Measurements from ENCODE around the gene COL15A1.

COL15A1 gene

GRCh38 chr9:99026271-99026955 is 82.7 kb downstream of the COL15A1 start:
- in situ Hi-C loops (cut with HindIII; ENCODE audit: low sequenced_read_pairs), result no loop called here

- in situ Hi-C loops (cut with HindIII; ENCODE audit: low sequenced_read_pairs), result no loop called here
Measured at GRCh38 chr9:99026956-99027298, 83.2 kb downstream of the COL15A1 start.

- in situ Hi-C loops (cut with HindIII; ENCODE audit: low sequenced_read_pairs), result no loop called here
Measured at GRCh38 chr9:99027443-99027842, 83.7 kb downstream of the COL15A1 start.

- in situ Hi-C loops (cut with HindIII; ENCODE audit: low sequenced_read_pairs), result no loop called here
Measured at GRCh38 chr9:99029083-99029645, 85.5 kb downstream of the COL15A1 start.

GRCh38 chr9:99030092-99030511 is 86.4 kb downstream of the COL15A1 start:
- in situ Hi-C loops (cut with HindIII; ENCODE audit: low sequenced_read_pairs), result no loop called here

GRCh38 chr9:99030610-99031109 is 87.0 kb downstream of the COL15A1 start:
- in situ Hi-C loops (cut with HindIII; ENCODE audit: low sequenced_read_pairs), result no loop called here

GRCh38 chr9:99031319-99031718 is 87.6 kb downstream of the COL15A1 start:
- in situ Hi-C loops (cut with HindIII; ENCODE audit: low sequenced_read_pairs), result no loop called here

- in situ Hi-C loops (cut with HindIII; ENCODE audit: low sequenced_read_pairs), result no loop called here
Measured at GRCh38 chr9:99031994-99032393, 88.3 kb downstream of the COL15A1 start.

- in situ Hi-C loops (cut with HindIII; ENCODE audit: low sequenced_read_pairs), result no loop called here
Measured at GRCh38 chr9:99034149-99034548, 90.4 kb downstream of the COL15A1 start.

- in situ Hi-C loops (cut with HindIII; ENCODE audit: low sequenced_read_pairs), result no loop called here
Measured at GRCh38 chr9:99035313-99035712, 91.6 kb downstream of the COL15A1 start.

- in situ Hi-C loops (cut with HindIII; ENCODE audit: low sequenced_read_pairs), result no loop called here
Measured at GRCh38 chr9:99037769-99038483, 94.2 kb downstream of the COL15A1 start.

GRCh38 chr9:99038484-99038820 is 94.7 kb downstream of the COL15A1 start:
- in situ Hi-C loops (cut with HindIII; ENCODE audit: low sequenced_read_pairs), result no loop called here

GRCh38 chr9:99039505-99040182 is 95.9 kb downstream of the COL15A1 start:
- in situ Hi-C loops (cut with HindIII; ENCODE audit: low sequenced_read_pairs), result no loop called here

GRCh38 chr9:99040251-99040900 is 96.7 kb downstream of the COL15A1 start:
- in situ Hi-C loops (cut with HindIII; ENCODE audit: low sequenced_read_pairs), result no loop called here

- in situ Hi-C loops (cut with HindIII; ENCODE audit: low sequenced_read_pairs), result no loop called here
Measured at GRCh38 chr9:99040911-99041582, 97.3 kb downstream of the COL15A1 start.

- in situ Hi-C loops (cut with HindIII; ENCODE audit: low sequenced_read_pairs), result no loop called here
Measured at GRCh38 chr9:99041618-99042017, 97.9 kb downstream of the COL15A1 start.

- in situ Hi-C loops (cut with HindIII; ENCODE audit: low sequenced_read_pairs), result no loop called here
Measured at GRCh38 chr9:99042620-99043019, 98.9 kb downstream of the COL15A1 start.

- in situ Hi-C loops (cut with HindIII; ENCODE audit: low sequenced_read_pairs), result no loop called here
Measured at GRCh38 chr9:99044827-99045226, 101.1 kb downstream of the COL15A1 start.

- in situ Hi-C loops (cut with HindIII; ENCODE audit: low sequenced_read_pairs), result no loop called here
Measured at GRCh38 chr9:99046068-99046467, 102.4 kb downstream of the COL15A1 start.

- in situ Hi-C loops (cut with HindIII; ENCODE audit: low sequenced_read_pairs), result no loop called here
Measured at GRCh38 chr9:99046542-99047071, 102.9 kb downstream of the COL15A1 start.

All from endothelial cell of hepatic sinusoid (primary cell).